HepG2 (cell line): ENCODE measurements around the gene LZTS2.

ENCODE experiments used
- ATF2 ChIP-seq: sonication (generic); formaldehyde crosslinking; IDR thresholded peaks from 2 replicates; pipeline ENCODE4 v1.4.0; 2020; ENCODE audit warnings: missing genetic modification reagents
- CTCF ChIP-seq: sonication (generic); formaldehyde crosslinking; IDR thresholded peaks from 2 replicates; pipeline ENCODE4 v1.5.0; 2020; ENCODE audit warnings: mild to moderate bottlenecking, missing genetic modification reagents, moderate library complexity
- XRCC5 ChIP-seq: fragments of 200-400 bp; formaldehyde crosslinking; optimal IDR thresholded peaks from 2 replicates; pipeline ENCODE3; 2017; ENCODE audit warnings: mild to moderate bottlenecking, low read length
- ZFP62 ChIP-seq: sonication (generic); formaldehyde crosslinking; IDR thresholded peaks from 2 replicates; pipeline ENCODE4 v1.4.0; 2020; ENCODE audit warnings: missing genetic modification reagents
- ZFX ChIP-seq: sonication (generic); formaldehyde crosslinking; IDR thresholded peaks from 2 replicates; pipeline ENCODE4 v1.4.0; 2020; ENCODE audit warnings: mild to moderate bottlenecking, low read depth, missing genetic modification reagents, moderate library complexity
- ZIK1 ChIP-seq: sonication (generic); formaldehyde crosslinking; IDR thresholded peaks from 2 replicates; pipeline ENCODE4 v1.5.0; 2020; ENCODE audit warnings: mild to moderate bottlenecking, low read depth, missing genetic modification reagents, borderline replicate concordance
- ZNF18 ChIP-seq: sonication (generic); formaldehyde crosslinking; IDR thresholded peaks from 2 replicates; pipeline ENCODE4 v1.8.0; 2022; ENCODE audit warnings: mild to moderate bottlenecking, missing genetic modification reagents; ENCODE audit not compliant: insufficient replicate concordance
- ZNF614 ChIP-seq: IDR thresholded peaks from 2 replicates; pipeline ENCODE4 v1.6.1; 2018; ENCODE audit warnings: missing biosample characterization, missing genetic modification reagents, inconsistent platforms, borderline replicate concordance
- TF ChIP-seq, protein P1 (sequence below): sonication (generic); formaldehyde crosslinking; IDR thresholded peaks from 2 replicates; pipeline ENCODE4 v1.4.0; 2020; ENCODE audit warnings: missing genetic modification reagents

DNA sequence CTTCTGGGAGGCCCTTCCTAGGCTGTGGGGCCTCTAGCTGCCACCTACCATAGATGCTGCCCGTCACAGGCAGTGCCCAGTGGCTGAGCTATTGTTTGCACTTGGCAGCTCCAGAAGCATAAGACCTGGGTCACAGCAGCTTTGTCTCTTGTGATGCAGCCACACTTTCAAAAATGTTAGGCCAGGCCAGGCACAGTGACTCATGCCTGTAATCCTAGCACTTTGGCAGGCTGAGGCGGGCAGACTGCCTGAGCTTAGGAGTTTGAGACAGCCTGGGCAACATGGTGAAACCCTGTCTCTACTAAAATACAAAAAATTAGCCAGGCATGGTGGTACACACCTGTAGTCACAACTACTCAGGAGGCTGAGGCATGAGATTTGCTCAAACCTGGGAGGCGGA, 52.7 kb downstream of the LZTS2 start:
- TF ChIP-seq ZNF614 (CRISPR knock-in tag) (no peak), CTCF (no peak), ZNF18 (CRISPR knock-in tag) (no peak), XRCC5 (no peak), ZFP62 (CRISPR knock-in tag) (no peak), ZIK1 (CRISPR knock-in tag) (no peak), ATF2 (CRISPR knock-in tag) (no peak), ZFX (no peak)
- TF ChIP-seq, protein P1, sequence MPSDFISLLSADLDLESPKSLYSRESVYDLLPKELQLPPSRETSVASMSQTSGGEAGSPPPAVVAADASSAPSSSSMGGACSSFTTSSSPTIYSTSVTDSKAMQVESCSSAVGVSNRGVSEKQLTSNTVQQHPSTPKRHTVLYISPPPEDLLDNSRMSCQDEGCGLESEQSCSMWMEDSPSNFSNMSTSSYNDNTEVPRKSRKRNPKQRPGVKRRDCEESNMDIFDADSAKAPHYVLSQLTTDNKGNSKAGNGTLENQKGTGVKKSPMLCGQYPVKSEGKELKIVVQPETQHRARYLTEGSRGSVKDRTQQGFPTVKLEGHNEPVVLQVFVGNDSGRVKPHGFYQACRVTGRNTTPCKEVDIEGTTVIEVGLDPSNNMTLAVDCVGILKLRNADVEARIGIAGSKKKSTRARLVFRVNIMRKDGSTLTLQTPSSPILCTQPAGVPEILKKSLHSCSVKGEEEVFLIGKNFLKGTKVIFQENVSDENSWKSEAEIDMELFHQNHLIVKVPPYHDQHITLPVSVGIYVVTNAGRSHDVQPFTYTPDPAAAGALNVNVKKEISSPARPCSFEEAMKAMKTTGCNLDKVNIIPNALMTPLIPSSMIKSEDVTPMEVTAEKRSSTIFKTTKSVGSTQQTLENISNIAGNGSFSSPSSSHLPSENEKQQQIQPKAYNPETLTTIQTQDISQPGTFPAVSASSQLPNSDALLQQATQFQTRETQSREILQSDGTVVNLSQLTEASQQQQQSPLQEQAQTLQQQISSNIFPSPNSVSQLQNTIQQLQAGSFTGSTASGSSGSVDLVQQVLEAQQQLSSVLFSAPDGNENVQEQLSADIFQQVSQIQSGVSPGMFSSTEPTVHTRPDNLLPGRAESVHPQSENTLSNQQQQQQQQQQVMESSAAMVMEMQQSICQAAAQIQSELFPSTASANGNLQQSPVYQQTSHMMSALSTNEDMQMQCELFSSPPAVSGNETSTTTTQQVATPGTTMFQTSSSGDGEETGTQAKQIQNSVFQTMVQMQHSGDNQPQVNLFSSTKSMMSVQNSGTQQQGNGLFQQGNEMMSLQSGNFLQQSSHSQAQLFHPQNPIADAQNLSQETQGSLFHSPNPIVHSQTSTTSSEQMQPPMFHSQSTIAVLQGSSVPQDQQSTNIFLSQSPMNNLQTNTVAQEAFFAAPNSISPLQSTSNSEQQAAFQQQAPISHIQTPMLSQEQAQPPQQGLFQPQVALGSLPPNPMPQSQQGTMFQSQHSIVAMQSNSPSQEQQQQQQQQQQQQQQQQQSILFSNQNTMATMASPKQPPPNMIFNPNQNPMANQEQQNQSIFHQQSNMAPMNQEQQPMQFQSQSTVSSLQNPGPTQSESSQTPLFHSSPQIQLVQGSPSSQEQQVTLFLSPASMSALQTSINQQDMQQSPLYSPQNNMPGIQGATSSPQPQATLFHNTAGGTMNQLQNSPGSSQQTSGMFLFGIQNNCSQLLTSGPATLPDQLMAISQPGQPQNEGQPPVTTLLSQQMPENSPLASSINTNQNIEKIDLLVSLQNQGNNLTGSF (CRISPR knock-in tag): no peak
